NCI-H1436 treated with DMSO at 0.1 percent for 48 hours (cell line): ENCODE measurements around the gene CUL4A.

Source experiments
- DNase-seq: peaks from one replicate; lab custom pipeline; 2025; lab: John Stamatoyannopoulos, UW

The CUL4A gene

DNA sequence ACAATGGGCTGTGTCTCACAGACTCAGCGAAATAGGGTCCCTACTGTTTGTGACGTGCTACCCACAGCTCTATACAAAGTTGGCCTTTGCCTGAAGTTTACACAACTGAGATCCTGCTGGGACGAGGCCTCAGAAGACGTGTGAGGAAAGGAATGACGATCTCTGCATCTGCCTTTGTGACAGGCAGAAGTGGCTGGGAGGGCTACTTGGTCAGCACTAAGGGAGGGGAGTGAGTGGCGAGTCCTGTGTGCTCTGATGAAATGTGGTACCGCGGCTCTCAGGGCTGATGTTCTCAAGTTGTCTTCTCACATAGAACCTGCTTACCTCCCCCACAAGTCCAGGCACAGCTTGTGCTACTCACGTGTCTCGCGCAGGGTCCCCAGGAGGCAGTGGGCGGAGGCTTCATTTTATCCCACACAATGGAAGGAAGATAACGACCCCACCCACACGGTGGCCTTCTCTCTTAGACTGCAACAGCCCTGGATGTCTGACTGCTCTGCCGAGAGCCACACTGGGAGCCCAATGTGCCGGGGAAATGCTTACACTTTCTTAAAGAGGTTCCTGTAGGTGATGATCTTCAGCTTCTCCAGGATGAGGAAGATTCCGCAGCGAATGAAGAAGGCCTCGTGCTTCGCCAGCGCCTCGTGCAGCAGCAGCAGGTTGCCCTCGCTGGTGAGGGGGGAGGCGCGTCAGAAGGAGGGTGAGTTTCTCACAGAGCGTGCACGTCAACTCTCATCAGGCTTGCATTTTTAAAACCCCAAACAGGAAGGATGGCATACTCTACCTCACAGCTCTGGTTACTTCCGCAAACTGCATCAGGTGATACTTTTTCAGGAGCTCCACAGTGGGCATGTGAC is 29.8 kb upstream of the CUL4A start:
- DNase-seq: no peak

DNA sequence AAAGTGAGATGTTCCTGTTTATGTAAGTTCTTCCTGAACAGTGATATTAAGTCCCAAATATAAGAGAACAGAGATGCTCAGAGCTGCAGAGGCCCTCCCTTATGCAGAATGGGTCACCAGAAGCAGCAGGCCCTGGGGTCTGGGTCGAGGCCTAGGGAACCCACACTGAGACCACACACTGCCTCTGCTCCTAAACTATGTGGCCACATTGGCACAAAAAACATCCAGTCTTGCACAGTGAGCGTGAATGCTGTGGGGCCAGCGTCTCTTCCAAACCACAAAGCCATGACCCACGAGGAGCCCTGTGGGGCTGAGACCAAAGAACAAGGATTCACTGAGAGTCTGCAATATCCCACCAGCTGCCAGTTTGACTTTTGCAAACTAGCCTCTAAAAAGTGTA is 27.4 kb upstream of the CUL4A start:
- no peak for DNase-seq

GRCh38 chr13:113183450-113184129 is 25.8 kb upstream of the CUL4A start:
- no peak for DNase-seq

DNA sequence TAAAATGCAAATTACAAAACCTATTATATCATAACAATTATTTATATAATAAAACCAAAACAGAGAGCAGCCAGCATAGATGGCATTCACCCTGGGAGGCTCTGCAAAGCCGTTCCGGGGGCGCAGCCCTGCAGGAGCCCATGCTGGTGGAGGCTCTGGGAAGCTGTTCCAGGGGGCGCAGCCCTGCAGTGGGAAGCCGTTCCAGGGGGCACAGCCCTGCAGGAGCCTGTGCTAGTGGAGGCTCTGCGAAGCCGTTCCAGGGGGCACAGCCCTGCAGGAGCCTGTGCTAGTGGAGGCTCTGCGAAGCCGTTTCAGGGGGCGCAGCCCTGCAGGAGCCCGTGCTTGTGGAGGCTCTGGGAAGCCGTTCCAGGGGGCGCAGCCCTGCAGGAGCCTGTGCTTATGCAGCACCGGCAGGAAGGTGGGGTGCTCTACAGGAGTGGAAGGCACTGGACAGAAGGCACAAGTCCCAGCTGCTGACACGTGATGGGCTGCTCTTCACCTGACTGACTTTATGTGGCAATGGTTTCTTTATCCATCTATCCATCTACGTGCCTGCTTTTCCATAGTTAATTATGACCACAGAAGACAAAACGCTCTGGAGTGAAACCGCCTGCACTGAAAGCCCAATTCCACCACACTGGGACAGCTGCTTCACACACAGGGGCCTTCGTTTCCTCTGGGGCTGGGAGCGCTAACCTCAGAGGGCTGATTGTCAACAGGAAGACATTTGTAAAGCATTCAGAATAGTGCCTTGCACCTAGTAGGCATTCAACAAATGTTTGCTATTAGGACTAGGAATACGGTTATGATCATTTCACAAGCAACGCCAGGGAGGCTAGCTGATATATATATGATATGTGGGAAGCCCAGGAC is 24.6 kb upstream of the CUL4A start:
- DNase-seq: no peak

GRCh38 chr13:113186061-113186900 is 23.1 kb upstream of the CUL4A start:
- no peak for DNase-seq

DNA sequence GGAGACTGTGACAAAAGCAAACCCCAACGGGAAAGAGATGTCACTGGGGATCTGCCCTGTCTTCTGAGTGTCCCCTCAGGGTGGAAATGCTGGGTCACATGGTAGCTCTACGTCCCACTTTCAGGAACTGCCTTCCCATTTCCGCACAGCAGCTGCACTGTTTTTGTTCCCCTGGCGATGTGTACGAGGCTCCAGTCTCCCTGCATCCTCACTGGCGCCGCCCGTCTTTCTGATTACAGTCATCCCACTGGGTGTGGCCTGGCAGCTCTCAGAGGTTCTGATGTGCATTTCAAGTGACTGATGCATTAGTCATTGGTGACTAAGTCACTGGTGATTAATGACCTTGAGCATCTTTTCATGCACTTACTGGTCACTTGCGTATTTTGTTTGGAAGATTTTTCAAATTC is 22.1 kb upstream of the CUL4A start:
- DNase-seq: no peak

GRCh38 chr13:113187883-113188665 is 21.3 kb upstream of the CUL4A start:
- DNase-seq: no peak

DNA sequence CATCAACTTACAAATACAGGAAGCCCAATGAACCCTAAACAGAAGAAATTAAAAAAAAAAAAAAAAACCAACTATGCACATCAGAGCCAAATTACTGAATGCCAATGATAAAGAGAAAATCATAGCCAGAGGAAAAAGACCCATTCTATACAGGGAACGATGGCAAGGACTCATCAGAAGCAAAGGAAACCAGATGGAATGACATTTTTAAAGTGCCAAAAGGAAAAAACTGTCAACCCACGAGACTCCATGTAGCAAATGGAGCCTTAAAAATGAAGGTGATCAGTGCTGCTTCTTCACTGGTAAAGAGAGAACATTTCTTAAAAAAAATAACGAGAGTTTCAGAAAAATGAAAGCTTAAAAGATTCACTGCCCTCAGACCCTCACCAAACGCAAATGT is 19.2 kb upstream of the CUL4A start:
- no peak for DNase-seq

- no peak for DNase-seq
Observed at GRCh38 chr13:113192279-113192678, 17.1 kb upstream of the CUL4A start.

GRCh38 chr13:113192902-113193301 is 16.5 kb upstream of the CUL4A start:
- no peak for DNase-seq

GRCh38 chr13:113195360-113195759 is 14.1 kb upstream of the CUL4A start:
- DNase-seq: no peak

DNA sequence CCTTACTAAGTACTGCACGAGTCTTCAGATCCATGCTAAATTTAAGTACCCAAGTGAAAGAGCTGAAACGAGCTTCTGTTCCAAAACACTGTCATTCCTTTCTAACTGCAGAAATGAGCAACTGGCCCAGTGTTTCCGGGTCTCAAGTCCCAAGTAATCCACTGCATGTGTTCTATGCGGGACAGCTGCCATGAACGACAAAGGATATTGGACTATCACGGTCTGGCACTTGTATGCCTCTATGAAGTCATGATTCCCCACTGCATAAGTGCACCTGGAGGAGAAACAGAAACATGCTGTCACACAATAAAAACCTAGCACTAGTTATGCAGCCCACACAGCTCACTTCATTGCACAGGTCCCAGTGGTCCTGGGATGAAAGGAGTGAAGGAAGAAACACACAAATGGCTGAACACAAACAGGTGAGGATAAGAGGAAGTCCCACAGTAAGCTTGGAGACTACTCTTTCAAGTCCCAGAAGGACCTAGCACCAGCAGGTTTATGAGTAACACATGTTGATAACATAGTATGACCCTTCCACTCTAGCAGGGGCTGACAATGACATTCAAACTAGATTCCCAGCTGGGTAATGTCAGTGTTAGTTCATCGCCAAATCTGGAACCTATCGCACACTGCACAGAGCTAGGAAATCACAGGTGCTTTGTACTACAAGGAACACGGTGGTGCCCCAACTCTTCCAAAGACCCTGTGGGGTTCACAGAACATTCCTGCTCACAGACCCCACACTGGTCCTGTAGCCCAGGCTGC is 12.3 kb upstream of the CUL4A start:
- no peak for DNase-seq

DNA sequence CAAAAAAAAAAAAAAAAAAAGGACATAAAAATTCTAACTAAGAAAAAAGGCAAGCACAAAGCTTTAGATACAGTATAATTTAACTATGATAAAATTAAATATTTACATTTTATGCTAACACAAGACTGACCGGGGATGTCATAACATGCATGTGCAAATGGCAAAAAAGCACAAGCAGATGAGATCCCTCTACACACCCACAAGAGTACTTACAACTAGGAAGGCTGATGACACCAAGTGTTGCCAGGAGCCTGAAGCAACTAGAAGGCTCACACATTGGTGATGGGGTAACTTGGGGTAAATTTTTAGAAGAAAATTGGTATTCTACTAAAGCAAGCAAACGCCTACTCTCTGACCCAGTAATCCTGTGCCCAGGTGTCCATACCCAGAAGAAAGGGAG is 7.6 kb upstream of the CUL4A start:
- DNase-seq: no peak

DNA sequence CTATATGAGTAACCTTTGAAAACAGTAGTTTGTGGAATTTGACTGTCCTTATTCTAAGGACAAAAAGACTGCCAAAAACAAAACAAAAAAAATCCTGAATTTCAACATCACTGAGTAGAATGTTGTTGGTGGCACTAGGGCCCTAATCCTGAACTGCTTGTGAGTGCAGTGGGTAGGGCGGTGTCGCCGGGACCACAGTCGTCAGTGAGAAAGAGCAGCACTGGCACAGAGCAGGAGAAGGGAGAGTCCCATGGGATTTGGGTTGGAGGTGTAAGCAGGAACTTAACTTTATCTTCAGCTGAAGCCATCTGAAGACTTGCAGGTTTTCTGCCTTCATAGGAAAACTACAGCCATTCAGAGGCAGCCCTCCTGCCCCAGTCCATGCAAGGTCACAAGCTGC is 6.5 kb upstream of the CUL4A start:
- no peak for DNase-seq

- no peak for DNase-seq
Observed at GRCh38 chr13:113203507-113204377, 5.7 kb upstream of the CUL4A start.

GRCh38 chr13:113204378-113204734 is 5.1 kb upstream of the CUL4A start:
- no peak for DNase-seq

- DNase-seq: no peak
Observed at GRCh38 chr13:113205428-113205931, 3.9 kb upstream of the CUL4A start.

GRCh38 chr13:113207460-113207859 is 2.0 kb upstream of the CUL4A start:
- DNase-seq: no peak

- no peak for DNase-seq
Observed at GRCh38 chr13:113207890-113208420, 1.5 kb upstream of the CUL4A start.
